K562 (cell line): ENCODE data around the gene PTGES3. TPM values are rescaled to one million over a fixed set of nuclear protein-coding genes. Genes with fewer than 3 reads are reported as not detected.

Source experiments
- HDAC1 ChIP-seq, 2 experiments: fragments of 450-650 bp; IDR thresholded peaks; 2 replicates each; pipeline ENCODE4 v1.6.1; 2016 to 2017; ENCODE audit warnings: inconsistent platforms in 1 of 2, mild to moderate bottlenecking in 1 of 2, moderate library complexity in 1 of 2
- KAT7 ChIP-seq: sonication (generic); formaldehyde crosslinking; IDR thresholded peaks from 2 replicates; pipeline ENCODE4 v1.8.0; 2022; ENCODE audit warnings: missing genetic modification reagents, mild to moderate bottlenecking, borderline replicate concordance
- KLF1 ChIP-seq: fragments of 450-650 bp; IDR thresholded peaks from 2 replicates; pipeline ENCODE4 v1.6.1; 2016; ENCODE audit warnings: missing genetic modification characterization, missing compliant biosample characterization
- MCM2 ChIP-seq: fragments of 450-650 bp; IDR thresholded peaks from 2 replicates; pipeline ENCODE4 v1.6.1; 2017; ENCODE audit warnings: low read depth, mild to moderate bottlenecking
- MTA1 ChIP-seq: fragments of 450-650 bp; IDR thresholded peaks from 2 replicates; pipeline ENCODE4 v1.6.1; 2017; ENCODE audit warnings: borderline replicate concordance
- NR1H2 ChIP-seq: sonication (generic); formaldehyde crosslinking; IDR thresholded peaks from 2 replicates; pipeline ENCODE4 v1.4.0; 2020; ENCODE audit warnings: mild to moderate bottlenecking, missing genetic modification reagents
- NR2C2 ChIP-seq, 2 experiments: fragments of 200-800 bp in 1 of 2; sonication (Bioruptor generic) in 1 of 2; sonication (generic) in 1 of 2; formaldehyde crosslinking in 1 of 2; IDR thresholded peaks; 2 replicates each; pipeline versions ENCODE4 v1.6.1 to v1.8.0; 2016 to 2022; ENCODE audit warnings: mild to moderate bottlenecking in 1 of 2, missing compliant biosample characterization in 1 of 2, missing genetic modification characterization in 1 of 2, missing genetic modification reagents in 1 of 2
- SIN3A ChIP-seq, 2 experiments: fragments of 150-350 bp in 1 of 2; IDR thresholded peaks; 2 replicates each; pipeline ENCODE4 v1.6.1; 2011 to 2016; ENCODE audit warnings: borderline replicate concordance in 2 of 2, low read depth in 2 of 2, low read length in 2 of 2, mild to moderate bottlenecking in 2 of 2, moderate library complexity in 2 of 2; ENCODE audit not compliant: control insufficient read depth in 1 of 2
- TEAD1 ChIP-seq, 2 experiments: fragments of 450-650 bp in 1 of 2; sonication (generic) in 1 of 2; formaldehyde crosslinking; IDR thresholded peaks; 2 replicates each; pipeline versions ENCODE4 v1.4.0 to v1.8.0; 2020 to 2022; ENCODE audit warnings: mild to moderate bottlenecking in 2 of 2, missing genetic modification reagents in 1 of 2
- ZBTB1 ChIP-seq: sonication (generic); formaldehyde crosslinking; IDR thresholded peaks from 2 replicates; pipeline ENCODE4 v1.8.1; 2023; ENCODE audit warnings: missing genetic modification reagents, low read depth, mild to moderate bottlenecking, borderline replicate concordance
- ZBTB43 ChIP-seq: sonication (generic); formaldehyde crosslinking; IDR thresholded peaks from 2 replicates; pipeline ENCODE4 v1.8.0; 2023; ENCODE audit warnings: mild to moderate bottlenecking, missing genetic modification reagents
- ZNF778 ChIP-seq: fragments of 450-650 bp; formaldehyde crosslinking; IDR thresholded peaks from 2 replicates; pipeline ENCODE4 v1.4.0; 2020; ENCODE audit warnings: mild to moderate bottlenecking, moderate library complexity
- polyA plus RNA-seq, 8 experiments: library from polyadenylated mRNA; depleted of rRNA in 4 of 8; stranded (reverse) in 5 of 8; unstranded in 3 of 8; fragments of >200 nt; fragmentation: Nextera tagmentation in 2 of 8; fragmentation: Illumina TruSeq in 1 of 8; extraction: Ambion mirVana in 2 of 8; extraction: Trizol in 1 of 8; gene quantifications; 2 replicates each; pipeline versions ENCODE4 v1.2.1 to v1.2.3, GENCODE V29; 2011 to 2014; ENCODE audit warnings: inconsistent platforms in 1 of 8, missing spikeins in 1 of 8
- total RNA-seq, 7 experiments: library from RNA; depleted of rRNA in 6 of 7; stranded (reverse); fragments of >200 nt in 6 of 7; fragmentation: Illumina TruSeq in 2 of 7; extraction: Trizol in 2 of 7; gene quantifications; 2 replicates each; pipeline versions ENCODE4 v1.2.1 to v1.2.3, GENCODE V29; 2011 to 2021; ENCODE audit warnings: low replicate concordance in 1 of 7
- TF ChIP-seq, protein P1 (sequence below): conservative IDR thresholded peaks from 2 replicates; pipeline ENCODE4 v1.6.1; 2011; ENCODE audit warnings: low read depth, mild to moderate bottlenecking, low read length; ENCODE audit not compliant: control insufficient read depth
- TF ChIP-seq, protein P2 (sequence below): fragments of 450-650 bp; IDR thresholded peaks from 2 replicates; pipeline ENCODE4 v1.6.1; 2016; ENCODE audit warnings: borderline replicate concordance
- TF ChIP-seq, protein P3 (sequence below): sonication (generic); formaldehyde crosslinking; IDR thresholded peaks from 2 replicates; pipeline ENCODE4 v1.9.0; 2022; ENCODE audit warnings: mild to moderate bottlenecking, missing genetic modification reagents
- TF ChIP-seq, protein P4 (sequence below): sonication (generic); formaldehyde crosslinking; IDR thresholded peaks from 2 replicates; pipeline ENCODE4 v1.8.0; 2023; ENCODE audit warnings: mild to moderate bottlenecking, missing genetic modification reagents

PTGES3 gene
- total and polyA plus RNA-seq, 9 of the 15 experiments (the other 6 are each of a cell fraction or from before 2014, with no cell fraction given): 163 to 501 (median 213) TPM

DNA sequence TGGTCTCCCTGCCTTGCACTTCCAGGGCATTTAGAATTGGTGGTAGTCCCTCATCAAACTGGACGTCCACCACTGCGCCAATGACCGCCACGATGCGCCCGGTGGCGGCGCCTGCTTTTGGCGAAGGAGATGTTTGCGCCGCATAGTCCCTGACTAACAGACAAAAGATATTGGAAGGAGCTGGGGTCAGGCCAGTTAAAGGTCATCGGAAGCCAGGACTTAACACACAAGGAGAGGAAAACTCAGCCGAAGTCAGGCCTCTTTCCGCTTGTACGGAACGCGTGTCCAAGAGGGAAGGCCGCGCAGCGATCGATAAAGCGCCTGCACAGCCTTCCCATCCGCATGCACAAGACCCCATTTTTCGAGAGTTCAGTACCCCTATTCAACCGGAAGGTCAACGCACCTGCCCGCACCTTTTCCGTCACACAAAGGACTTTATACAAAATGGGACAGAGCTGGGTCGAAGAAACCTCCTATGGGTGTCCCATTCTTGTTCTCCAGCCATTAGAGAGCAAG lies 42.8 kb downstream of the PTGES3 start (continued):
- TF ChIP-seq ZBTB1 (CRISPR knock-in tag) (0 out of 2 replicates have a peak, but pooled peaks have one; percentile 73), NR2C2 (CRISPR knock-in tag; IDR thresholded peaks at IDR 0.05) (peak; percentile 39; the same call in 1 of the 2 replicates), NR2C2 (tag; IDR thresholded peaks at IDR 0.05) (no peak), ZBTB43 (CRISPR knock-in tag) (peak; percentile 86), ZNF778 (CRISPR knock-in tag) (no peak), NR1H2 (CRISPR knock-in tag) (peak; percentile 68; the same call in 1 of the 2 replicates), TEAD1 (CRISPR knock-in tag; IDR thresholded peaks at IDR 0.05) (0 out of 4 replicates have a peak, but pooled peaks of 1 of the 2 experiments have one; percentile 42), KAT7 (peak; percentile 79), MTA1 (peak; percentile 79; the same call in 1 of the 2 replicates), MCM2 (no peak), SIN3A (IDR thresholded peaks at IDR 0.05; ENCODE audit: borderline replicate concordance in 2 of 2, control insufficient read depth in 1 of 2, low read depth in 2 of 2, low read length in 2 of 2) (peak in 1 of 2 experiments; percentile 80; a peak in 1 of 4 replicates), HDAC1 (IDR thresholded peaks at IDR 0.05) (0 out of 4 replicates have a peak, but pooled peaks of 1 of the 2 experiments have one; percentile 45), KLF1 (tag) (no peak)
- TF ChIP-seq, protein P1, sequence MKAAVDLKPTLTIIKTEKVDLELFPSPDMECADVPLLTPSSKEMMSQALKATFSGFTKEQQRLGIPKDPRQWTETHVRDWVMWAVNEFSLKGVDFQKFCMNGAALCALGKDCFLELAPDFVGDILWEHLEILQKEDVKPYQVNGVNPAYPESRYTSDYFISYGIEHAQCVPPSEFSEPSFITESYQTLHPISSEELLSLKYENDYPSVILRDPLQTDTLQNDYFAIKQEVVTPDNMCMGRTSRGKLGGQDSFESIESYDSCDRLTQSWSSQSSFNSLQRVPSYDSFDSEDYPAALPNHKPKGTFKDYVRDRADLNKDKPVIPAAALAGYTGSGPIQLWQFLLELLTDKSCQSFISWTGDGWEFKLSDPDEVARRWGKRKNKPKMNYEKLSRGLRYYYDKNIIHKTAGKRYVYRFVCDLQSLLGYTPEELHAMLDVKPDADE: 0 out of 2 replicates have a peak, but pooled peaks have one; percentile 32
- TF ChIP-seq, protein P2, sequence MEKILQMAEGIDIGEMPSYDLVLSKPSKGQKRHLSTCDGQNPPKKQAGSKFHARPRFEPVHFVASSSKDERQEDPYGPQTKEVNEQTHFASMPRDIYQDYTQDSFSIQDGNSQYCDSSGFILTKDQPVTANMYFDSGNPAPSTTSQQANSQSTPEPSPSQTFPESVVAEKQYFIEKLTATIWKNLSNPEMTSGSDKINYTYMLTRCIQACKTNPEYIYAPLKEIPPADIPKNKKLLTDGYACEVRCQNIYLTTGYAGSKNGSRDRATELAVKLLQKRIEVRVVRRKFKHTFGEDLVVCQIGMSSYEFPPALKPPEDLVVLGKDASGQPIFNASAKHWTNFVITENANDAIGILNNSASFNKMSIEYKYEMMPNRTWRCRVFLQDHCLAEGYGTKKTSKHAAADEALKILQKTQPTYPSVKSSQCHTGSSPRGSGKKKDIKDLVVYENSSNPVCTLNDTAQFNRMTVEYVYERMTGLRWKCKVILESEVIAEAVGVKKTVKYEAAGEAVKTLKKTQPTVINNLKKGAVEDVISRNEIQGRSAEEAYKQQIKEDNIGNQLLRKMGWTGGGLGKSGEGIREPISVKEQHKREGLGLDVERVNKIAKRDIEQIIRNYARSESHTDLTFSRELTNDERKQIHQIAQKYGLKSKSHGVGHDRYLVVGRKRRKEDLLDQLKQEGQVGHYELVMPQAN: peak; percentile 20; the same call in 1 of the 2 replicates
- TF ChIP-seq, protein P3, sequence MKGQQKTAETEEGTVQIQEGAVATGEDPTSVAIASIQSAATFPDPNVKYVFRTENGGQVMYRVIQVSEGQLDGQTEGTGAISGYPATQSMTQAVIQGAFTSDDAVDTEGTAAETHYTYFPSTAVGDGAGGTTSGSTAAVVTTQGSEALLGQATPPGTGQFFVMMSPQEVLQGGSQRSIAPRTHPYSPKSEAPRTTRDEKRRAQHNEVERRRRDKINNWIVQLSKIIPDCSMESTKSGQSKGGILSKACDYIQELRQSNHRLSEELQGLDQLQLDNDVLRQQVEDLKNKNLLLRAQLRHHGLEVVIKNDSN: no peak; the same call in 1 of the 2 replicates
- TF ChIP-seq, protein P4, sequence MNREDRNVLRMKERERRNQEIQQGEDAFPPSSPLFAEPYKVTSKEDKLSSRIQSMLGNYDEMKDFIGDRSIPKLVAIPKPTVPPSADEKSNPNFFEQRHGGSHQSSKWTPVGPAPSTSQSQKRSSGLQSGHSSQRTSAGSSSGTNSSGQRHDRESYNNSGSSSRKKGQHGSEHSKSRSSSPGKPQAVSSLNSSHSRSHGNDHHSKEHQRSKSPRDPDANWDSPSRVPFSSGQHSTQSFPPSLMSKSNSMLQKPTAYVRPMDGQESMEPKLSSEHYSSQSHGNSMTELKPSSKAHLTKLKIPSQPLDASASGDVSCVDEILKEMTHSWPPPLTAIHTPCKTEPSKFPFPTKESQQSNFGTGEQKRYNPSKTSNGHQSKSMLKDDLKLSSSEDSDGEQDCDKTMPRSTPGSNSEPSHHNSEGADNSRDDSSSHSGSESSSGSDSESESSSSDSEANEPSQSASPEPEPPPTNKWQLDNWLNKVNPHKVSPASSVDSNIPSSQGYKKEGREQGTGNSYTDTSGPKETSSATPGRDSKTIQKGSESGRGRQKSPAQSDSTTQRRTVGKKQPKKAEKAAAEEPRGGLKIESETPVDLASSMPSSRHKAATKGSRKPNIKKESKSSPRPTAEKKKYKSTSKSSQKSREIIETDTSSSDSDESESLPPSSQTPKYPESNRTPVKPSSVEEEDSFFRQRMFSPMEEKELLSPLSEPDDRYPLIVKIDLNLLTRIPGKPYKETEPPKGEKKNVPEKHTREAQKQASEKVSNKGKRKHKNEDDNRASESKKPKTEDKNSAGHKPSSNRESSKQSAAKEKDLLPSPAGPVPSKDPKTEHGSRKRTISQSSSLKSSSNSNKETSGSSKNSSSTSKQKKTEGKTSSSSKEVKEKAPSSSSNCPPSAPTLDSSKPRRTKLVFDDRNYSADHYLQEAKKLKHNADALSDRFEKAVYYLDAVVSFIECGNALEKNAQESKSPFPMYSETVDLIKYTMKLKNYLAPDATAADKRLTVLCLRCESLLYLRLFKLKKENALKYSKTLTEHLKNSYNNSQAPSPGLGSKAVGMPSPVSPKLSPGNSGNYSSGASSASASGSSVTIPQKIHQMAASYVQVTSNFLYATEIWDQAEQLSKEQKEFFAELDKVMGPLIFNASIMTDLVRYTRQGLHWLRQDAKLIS: peak; percentile 73; the same call in 1 of the 2 replicates
